HepG2 (cell line): ENCODE results near the gene HOXD1. TPM values are rescaled to one million over a fixed set of nuclear protein-coding genes. Genes with fewer than 3 reads are reported as not detected.

Source experiments
- AKNA ChIP-seq: sonication (generic); formaldehyde crosslinking; IDR thresholded peaks from 2 replicates; pipeline ENCODE4 v1.4.0; 2020; ENCODE audit warnings: missing genetic modification reagents, borderline replicate concordance
- CREBL2 ChIP-seq: sonication (generic); formaldehyde crosslinking; IDR thresholded peaks from 2 replicates; pipeline ENCODE4 v1.8.1; 2023; ENCODE audit warnings: missing genetic modification reagents, mild to moderate bottlenecking, borderline replicate concordance
- DBP ChIP-seq: sonication (generic); formaldehyde crosslinking; IDR thresholded peaks from 2 replicates; pipeline ENCODE4 v1.4.0; 2020; ENCODE audit warnings: missing genetic modification reagents; ENCODE audit errors: not compliant biosample characterization
- FOXJ3 ChIP-seq: sonication (generic); formaldehyde crosslinking; IDR thresholded peaks from 2 replicates; pipeline ENCODE4 v1.4.0; 2020; ENCODE audit warnings: missing genetic modification reagents, mild to moderate bottlenecking, borderline replicate concordance
- FOXK2 ChIP-seq: fragments of 450-650 bp; IDR thresholded peaks from 2 replicates; pipeline ENCODE4 v1.6.1; 2016
- FOXP1 ChIP-seq, 2 experiments: fragments of 450-650 bp in 1 of 2; IDR thresholded peaks; 2 replicates each; pipeline ENCODE4 v1.6.1; 2017 to 2018; ENCODE audit warnings: antibody characterized with exemption in 1 of 2
- HOXD1 ChIP-seq: sonication (generic); formaldehyde crosslinking; IDR thresholded peaks from 2 replicates; pipeline ENCODE4 v1.5.0; 2020; ENCODE audit warnings: missing genetic modification reagents
- ISL2 ChIP-seq: sonication (generic); formaldehyde crosslinking; IDR thresholded peaks from 2 replicates; pipeline ENCODE4 v1.5.0; 2020; ENCODE audit warnings: missing genetic modification reagents
- MLX ChIP-seq: IDR thresholded peaks from 2 replicates; pipeline ENCODE4 v1.6.1; 2016
- NAIF1 ChIP-seq: sonication (generic); formaldehyde crosslinking; IDR thresholded peaks from 2 replicates; pipeline ENCODE4 v1.5.0; 2020; ENCODE audit warnings: mild to moderate bottlenecking, missing genetic modification reagents, borderline replicate concordance
- NFIC ChIP-seq: IDR thresholded peaks from 2 replicates; pipeline ENCODE4 v1.6.1; 2012; ENCODE audit warnings: mild to moderate bottlenecking, low read length, inconsistent platforms
- RFX3 ChIP-seq: IDR thresholded peaks from 2 replicates; pipeline ENCODE4 v1.6.1; 2016; ENCODE audit warnings: missing biosample characterization, missing genetic modification reagents
- TOE1 ChIP-seq: sonication (generic); formaldehyde crosslinking; IDR thresholded peaks from 2 replicates; pipeline ENCODE4 v1.4.0; 2020; ENCODE audit warnings: mild to moderate bottlenecking, missing genetic modification reagents
- ZFP36L1 ChIP-seq: sonication (generic); formaldehyde crosslinking; IDR thresholded peaks from 2 replicates; pipeline ENCODE4 v1.8.0; 2022; ENCODE audit warnings: mild to moderate bottlenecking, missing genetic modification reagents, moderate library complexity
- ZFP82 ChIP-seq: sonication (generic); formaldehyde crosslinking; IDR thresholded peaks from 2 replicates; pipeline ENCODE4 v1.5.1; 2020; ENCODE audit warnings: mild to moderate bottlenecking, missing genetic modification reagents, borderline replicate concordance
- ZNF570 ChIP-seq: sonication (generic); formaldehyde crosslinking; IDR thresholded peaks from 2 replicates; pipeline ENCODE4 v1.4.0; 2020; ENCODE audit warnings: mild to moderate bottlenecking, missing genetic modification reagents, borderline replicate concordance
- ZNF614 ChIP-seq: IDR thresholded peaks from 2 replicates; pipeline ENCODE4 v1.6.1; 2018; ENCODE audit warnings: missing biosample characterization, missing genetic modification reagents, inconsistent platforms, borderline replicate concordance
- ZNF703 ChIP-seq: sonication (generic); formaldehyde crosslinking; IDR thresholded peaks from 2 replicates; pipeline ENCODE4 v1.5.1; 2020; ENCODE audit warnings: missing genetic modification reagents, mild to moderate bottlenecking, moderate library complexity, borderline replicate concordance
- polyA plus RNA-seq, 8 experiments: library from polyadenylated mRNA; depleted of rRNA in 3 of 8; stranded (reverse) in 7 of 8; unstranded in 1 of 8; fragments of >200 nt; fragmentation: Illumina TruSeq in 4 of 8; extraction: Trizol in 4 of 8; gene quantifications; 2 replicates each; pipeline versions ENCODE4 v1.2.1 to v1.2.3, GENCODE V29; 2011 to 2016; ENCODE audit warnings: low read depth in 4 of 8, missing spikeins in 1 of 8, mixed read lengths in 1 of 8; ENCODE audit not compliant: insufficient read depth in 1 of 8
- total RNA-seq, 5 experiments: library from RNA; depleted of rRNA; stranded (reverse); fragments of >200 nt; fragmentation: Illumina TruSeq; extraction: Trizol; gene quantifications; 2 replicates each; pipeline ENCODE4 v1.2.3, GENCODE V29; 2016; ENCODE audit warnings: low read depth in 1 of 5
- TF ChIP-seq, protein P1 (sequence below): sonication (generic); formaldehyde crosslinking; IDR thresholded peaks from 2 replicates; pipeline ENCODE4 v1.5.0; 2020; ENCODE audit warnings: missing genetic modification reagents
- TF ChIP-seq, protein P2 (sequence below): sonication (generic); formaldehyde crosslinking; IDR thresholded peaks from 2 replicates; pipeline ENCODE4 v1.4.0; 2020; ENCODE audit warnings: missing genetic modification reagents

The HOXD1 gene
- total and polyA plus RNA-seq, 2 of the 13 experiments (the other 11 are each of a cell fraction or from before 2014, with no cell fraction given): 10.0 to 22.3 TPM

GRCh38 chr2:176187200-176187898 lies 1.1 kb upstream of the HOXD1 start (continued):
- TF ChIP-seq ZNF614 (peak; percentile 98), NFIC (peak; percentile 89), NAIF1 (CRISPR knock-in tag) (peak; percentile 72; the same call in 1 of the 2 replicates), ZNF570 (CRISPR knock-in tag) (no peak), DBP (CRISPR knock-in tag) (peak; percentile 12), MLX (CRISPR knock-in tag) (0 out of 2 replicates have a peak, but pooled peaks have one; percentile 4), HOXD1 (CRISPR knock-in tag) (peak; percentile 95), CREBL2 (CRISPR knock-in tag) (peak; percentile 19; the same call in 1 of the 2 replicates), AKNA (CRISPR knock-in tag) (no peak), ZNF703 (CRISPR knock-in tag) (no peak), FOXJ3 (CRISPR knock-in tag) (peak; percentile 77; the same call in 1 of the 2 replicates), FOXK2 (no peak), TOE1 (CRISPR knock-in tag) (peak; percentile 90; the same call in 1 of the 2 replicates), ZFP36L1 (0 out of 2 replicates have a peak, but pooled peaks have one; percentile 41), ISL2 (CRISPR knock-in tag) (peak; percentile 91), FOXP1 (IDR thresholded peaks at IDR 0.05) (no peak), FOXP1 (CRISPR knock-in tag; IDR thresholded peaks at IDR 0.05) (peak; percentile 40; the same call in 1 of the 2 replicates), ZFP82 (CRISPR knock-in tag) (0 out of 2 replicates have a peak, but pooled peaks have one; percentile 17), RFX3 (0 out of 2 replicates have a peak, but pooled peaks have one; percentile 3)
- TF ChIP-seq, protein P1, sequence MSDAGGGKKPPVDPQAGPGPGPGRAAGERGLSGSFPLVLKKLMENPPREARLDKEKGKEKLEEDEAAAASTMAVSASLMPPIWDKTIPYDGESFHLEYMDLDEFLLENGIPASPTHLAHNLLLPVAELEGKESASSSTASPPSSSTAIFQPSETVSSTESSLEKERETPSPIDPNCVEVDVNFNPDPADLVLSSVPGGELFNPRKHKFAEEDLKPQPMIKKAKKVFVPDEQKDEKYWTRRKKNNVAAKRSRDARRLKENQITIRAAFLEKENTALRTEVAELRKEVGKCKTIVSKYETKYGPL: peak; percentile 71; the same call in 1 of the 2 replicates
- TF ChIP-seq, protein P2, sequence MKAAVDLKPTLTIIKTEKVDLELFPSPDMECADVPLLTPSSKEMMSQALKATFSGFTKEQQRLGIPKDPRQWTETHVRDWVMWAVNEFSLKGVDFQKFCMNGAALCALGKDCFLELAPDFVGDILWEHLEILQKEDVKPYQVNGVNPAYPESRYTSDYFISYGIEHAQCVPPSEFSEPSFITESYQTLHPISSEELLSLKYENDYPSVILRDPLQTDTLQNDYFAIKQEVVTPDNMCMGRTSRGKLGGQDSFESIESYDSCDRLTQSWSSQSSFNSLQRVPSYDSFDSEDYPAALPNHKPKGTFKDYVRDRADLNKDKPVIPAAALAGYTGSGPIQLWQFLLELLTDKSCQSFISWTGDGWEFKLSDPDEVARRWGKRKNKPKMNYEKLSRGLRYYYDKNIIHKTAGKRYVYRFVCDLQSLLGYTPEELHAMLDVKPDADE (CRISPR knock-in tag): no peak
